ENCODE measurements around the gene CXCL13.
A peak's percentile ranks its signal among the peaks of the same experiment; 100 is the strongest.

The CXCL13 gene

GRCh38 chr4:77613267-77613666 is 7.6 kb downstream of the CXCL13 start:
- H3K27ac ChIP-seq: no peak overlapping the region
- TF ChIP-seq CTCF (conservative IDR thresholded peaks at IDR 0.05): no peak

GRCh38 chr4:77615153-77615552 is 9.5 kb downstream of the CXCL13 start:
- no peak overlapping the region for H3K27ac ChIP-seq
- no peak for TF ChIP-seq CTCF (conservative IDR thresholded peaks at IDR 0.05)

- H3K27ac ChIP-seq: no peak overlapping the region
- TF ChIP-seq CTCF (conservative IDR thresholded peaks at IDR 0.05): no peak
Measured at GRCh38 chr4:77617203-77617602, 11.6 kb downstream of the CXCL13 start.

GRCh38 chr4:77618383-77619241 is 13.0 kb downstream of the CXCL13 start:
- H3K27ac ChIP-seq: peak overlapping the region; percentile 80
- peak; percentile 95 for TF ChIP-seq CTCF (conservative IDR thresholded peaks at IDR 0.05)

GRCh38 chr4:77619408-77619807 is 13.8 kb downstream of the CXCL13 start:
- peak overlapping the region; percentile 80 for H3K27ac ChIP-seq
- TF ChIP-seq CTCF (conservative IDR thresholded peaks at IDR 0.05): no peak

- H3K27ac ChIP-seq: peak overlapping the region; percentile 80
- TF ChIP-seq CTCF (conservative IDR thresholded peaks at IDR 0.05): no peak
Measured at GRCh38 chr4:77621254-77621653, 15.6 kb downstream of the CXCL13 start.

- no peak for TF ChIP-seq CTCF (conservative IDR thresholded peaks at IDR 0.05)
- peak overlapping the region; percentile 80 for H3K27ac ChIP-seq
Measured at GRCh38 chr4:77623091-77623490, 17.5 kb downstream of the CXCL13 start.

Measured in VCaP (cell line).